Small intestine (tissue), 7 donors: ENCODE data around the gene PRDM10. TPM values are rescaled to one million over a fixed set of nuclear protein-coding genes. Genes with fewer than 3 reads are reported as not detected.
"Not testable (repeated sequence)": the region's sequence is repeated elsewhere in the genome, so short reads cannot be mapped to it uniquely, and the experiment has no call there.

Source experiments
- DNase-seq, 2 donors: peaks; one replicate each; pipeline versions ENCODE4 v3.0.0 to v3.0.0-alpha.2; 2013
- FAIRE-seq: peaks from 2 replicates; lab custom pipeline; 2012; peaks lifted over from hg19 to GRCh38; lab: Jason Lieb, UNC
- H3K27ac ChIP-seq, 3 donors: one replicate each; pipeline ENCODE4 v1.5.1; 2013; ENCODE audit warnings: low read length in 2 of 3, mild to moderate bottlenecking in 2 of 3, control low read depth in 1 of 3, inconsistent platforms in 1 of 3, low read depth in 1 of 3, moderate library complexity in 1 of 3
- H3K27me3 ChIP-seq, 3 donors: one replicate each; pipeline ENCODE4 v1.6.1; 2013; ENCODE audit warnings: low read length in 3 of 3, inconsistent platforms in 1 of 3; ENCODE audit not compliant: control insufficient read depth in 3 of 3, insufficient read depth in 3 of 3
- H3K36me3 ChIP-seq, 3 donors: one replicate each; pipeline ENCODE4 v1.6.1; 2013; ENCODE audit warnings: low read length in 3 of 3, inconsistent platforms in 1 of 3, low read depth in 1 of 3, mild to moderate bottlenecking in 1 of 3, moderate library complexity in 1 of 3; ENCODE audit not compliant: control insufficient read depth in 3 of 3, insufficient read depth in 2 of 3
- H3K4me1 ChIP-seq, 3 donors: one replicate each; pipeline ENCODE4 v1.6.1; 2013; ENCODE audit warnings: low read length in 2 of 3, inconsistent platforms in 1 of 3, low read depth in 1 of 3, mild to moderate bottlenecking in 1 of 3, moderate library complexity in 1 of 3; ENCODE audit not compliant: control insufficient read depth in 3 of 3, insufficient read depth in 2 of 3
- H3K4me3 ChIP-seq, 3 donors: one replicate each; pipeline ENCODE4 v1.5.1; 2013; ENCODE audit warnings: low read length in 3 of 3, control low read depth in 1 of 3, inconsistent platforms in 1 of 3, low read depth in 1 of 3, mild to moderate bottlenecking in 1 of 3, moderate library complexity in 1 of 3
- H3K9me3 ChIP-seq, 2 donors: one replicate each; pipeline ENCODE4 v1.6.1; 2013; ENCODE audit warnings: low read depth in 1 of 2, low read length in 1 of 2; ENCODE audit not compliant: control insufficient read depth in 2 of 2, insufficient read depth in 1 of 2
- WGBS, 3 donors: extraction: QIAGEN DNeasy Blood & Tissue Kit; methylation state at CpG; one replicate each; pipeline ENCODE4 v1.1.7; 2013; 5-methylcytosine and 5-hydroxymethylcytosine counted together
- polyA plus RNA-seq, 4 donors: library from polyadenylated mRNA; stranded (reverse) in 3 of 4; unstranded in 1 of 4; fragments of 200-250 nt in 3 of 4; fragments of 120-200 nt in 1 of 4; gene quantifications; one replicate each; pipeline versions ENCODE4 v1.2.1 to v1.2.3, GENCODE V29; 2013
- donor health status: healthy with polysubstance abuse.
- donor health status: control.
- donor health status: control.
- donor health status: Bipolar disorder and iron deficiency.
- donor health status: healthy.

Gene PRDM10
- polyA plus RNA-seq, 4 donors: 2.7 to 8.8 (median 3.3) TPM

DNA sequence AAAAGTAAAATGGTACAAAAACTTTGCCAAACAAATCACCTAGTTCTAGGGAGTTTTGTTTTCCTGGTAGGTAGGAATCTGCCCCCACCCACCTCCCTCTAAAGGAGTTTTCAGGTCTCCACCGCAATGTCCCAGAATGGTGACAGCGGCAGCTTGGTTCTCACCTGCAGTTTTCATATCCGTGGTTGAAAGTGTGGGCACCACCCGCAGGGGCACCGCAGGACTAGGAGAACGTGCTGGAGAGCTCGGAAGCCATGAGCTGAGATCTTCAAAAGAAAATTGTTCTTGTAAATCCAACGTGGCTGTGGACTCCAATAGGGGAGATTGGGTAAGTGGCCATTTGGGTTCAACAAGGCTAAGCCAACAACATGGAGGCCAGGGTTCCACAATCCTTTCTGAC is 118.1 kb downstream of the PRDM10 start:
- H3K9me3 ChIP-seq: no peaks in the 10 kb centered on the region
- H3K27me3 ChIP-seq: no peaks in the 10 kb centered on the region
- H3K36me3 ChIP-seq: peaks cover 28 to 65% (median 49%) of the 10 kb centered on the region in 3 donors
- no peaks in the 10 kb centered on the region for H3K4me1 ChIP-seq
- FAIRE-seq (no peak), DNase-seq (no peak)
- H3K4me3 ChIP-seq: no peak overlapping the region
- no peak overlapping the region for H3K27ac ChIP-seq
- WGBS, 3 donors: 93 to 96% (median 96%) methylated on average over 8 of the region's 8 CpGs

GRCh38 chr11:129881570-129882170 is 121.0 kb downstream of the PRDM10 start:
- 71 to 77% (median 73%) methylated on average over 9 of the region's 9 CpGs for WGBS, 3 donors

GRCh38 chr11:129880311-129880710 is 122.3 kb downstream of the PRDM10 start:
- Histone ChIP-seq H3K36me3 (peaks cover 22 to 74% (median 39%) of the 10 kb centered on the region in 3 donors), H3K4me3 (no peak overlapping the region), H3K9me3 (no peaks in the 10 kb centered on the region), H3K4me1 (no peaks in the 10 kb centered on the region), H3K27ac (no peak overlapping the region), H3K27me3 (no peaks in the 10 kb centered on the region)
- no peak for DNase-seq
- no peak for FAIRE-seq
- WGBS, 3 donors: 91 to 98% (median 94%) methylated on average over 3 of the region's 3 CpGs

More at GRCh38 chr11:129881570-129882170, 121.0 kb downstream of the PRDM10 start:
- no peaks in the 10 kb centered on the region for H3K9me3 ChIP-seq
- H3K4me3 ChIP-seq: no peak overlapping the region
- H3K4me1 ChIP-seq: no peaks in the 10 kb centered on the region
- H3K27ac ChIP-seq: no peak overlapping the region
- FAIRE-seq (no peak), DNase-seq (peak; percentile 30 to 32)
- no peaks in the 10 kb centered on the region for H3K27me3 ChIP-seq
- peaks cover 24 to 75% (median 46%) of the 10 kb centered on the region in 3 donors for H3K36me3 ChIP-seq

- 87 to 90% (median 88%) methylated on average over 7 of the region's 7 CpGs for WGBS, 3 donors
- Histone ChIP-seq H3K4me1 (peaks cover 0 to 5% (median 0%) of the 10 kb centered on the region in 3 donors), H3K36me3 (peaks cover 23 to 63% (median 30%) of the 10 kb centered on the region in 3 donors), H3K4me3 (no peak overlapping the region), H3K27me3 (no peaks in the 10 kb centered on the region), H3K9me3 (no peaks in the 10 kb centered on the region), H3K27ac (no peak overlapping the region)
- DNase-seq (no peak), FAIRE-seq (no peak)
Observed at GRCh38 chr11:129871914-129872313, 130.7 kb downstream of the PRDM10 start.

- Histone ChIP-seq H3K4me1 (peaks cover 3 to 17% (median 4%) of the 10 kb centered on the region in 3 donors), H3K36me3 (peaks cover 8 to 64% (median 20%) of the 10 kb centered on the region in 3 donors)
- not testable (repeated sequence) for H3K9me3 ChIP-seq, DNase-seq, H3K27me3 ChIP-seq, FAIRE-seq, H3K27ac ChIP-seq, H3K4me3 ChIP-seq
- WGBS, 3 donors: 86 to 91% (median 90%) methylated on average over 16 of the region's 16 CpGs
Observed at GRCh38 chr11:129868626-129869025, 134.0 kb downstream of the PRDM10 start.

DNA sequence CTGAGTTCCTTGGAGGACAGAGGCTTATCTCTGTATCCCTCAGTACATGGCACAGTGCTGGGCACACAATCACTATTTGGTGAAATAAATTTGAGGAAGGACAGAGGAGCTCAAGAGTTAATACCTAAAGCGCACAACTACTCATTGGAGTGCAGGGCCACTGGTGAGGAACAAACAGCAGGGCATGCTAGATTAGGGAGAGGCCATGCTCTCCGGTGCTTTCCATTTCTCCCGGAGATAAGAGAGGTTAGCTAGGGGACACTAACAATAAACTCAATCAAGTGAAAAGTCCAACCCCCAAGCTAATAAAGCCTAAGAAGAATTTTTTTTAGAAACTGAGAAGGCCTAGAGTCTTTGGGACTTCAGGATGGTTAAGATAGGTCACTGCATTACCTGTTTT is 136.3 kb downstream of the PRDM10 start:
- no peak for FAIRE-seq
- H3K36me3 ChIP-seq: peaks cover 8 to 63% (median 14%) of the 10 kb centered on the region in 3 donors
- 23 to 63% (median 38%) methylated on average over 3 of the region's 3 CpGs for WGBS, 3 donors

GRCh38 chr11:129865701-129866100 is 136.9 kb downstream of the PRDM10 start:
- Histone ChIP-seq H3K4me3 (no peak overlapping the region), H3K27ac (peak overlapping the region; percentile 3 to 60 (median 8)), H3K27me3 (no peaks in the 10 kb centered on the region), H3K4me1 (peaks cover 4 to 22% (median 5%) of the 10 kb centered on the region in 3 donors), H3K9me3 (peaks cover 0 to 2% of the 10 kb centered on the region in 2 donors), H3K36me3 (peaks cover 8 to 63% (median 12%) of the 10 kb centered on the region in 3 donors)
- WGBS, 3 donors: 56 to 70% (median 61%) methylated on average over 4 of the region's 4 CpGs
- FAIRE-seq: no peak
- no peak for DNase-seq

More for the DNA sequence above, 136.3 kb downstream of the PRDM10 start:
- peak overlapping the region; percentile 3 to 60 (median 36) for H3K27ac ChIP-seq
- H3K4me3 ChIP-seq: no peak overlapping the region
- peak; percentile 67 to 69 for DNase-seq
- H3K9me3 ChIP-seq: peaks cover 0 to 2% of the 10 kb centered on the region in 2 donors
- no peaks in the 10 kb centered on the region for H3K27me3 ChIP-seq
- peaks cover 4 to 22% (median 5%) of the 10 kb centered on the region in 3 donors for H3K4me1 ChIP-seq

GRCh38 chr11:129864811-129865210 is 137.8 kb downstream of the PRDM10 start:
- H3K27me3 ChIP-seq: no peaks in the 10 kb centered on the region
- H3K4me1 ChIP-seq: peaks cover 4 to 22% (median 5%) of the 10 kb centered on the region in 3 donors
- peaks cover 0 to 2% of the 10 kb centered on the region in 2 donors for H3K9me3 ChIP-seq
- no peak for FAIRE-seq
- WGBS, 3 donors: 88 to 96% (median 95%) methylated on average over 5 of the region's 5 CpGs
- peaks cover 5 to 63% (median 10%) of the 10 kb centered on the region in 3 donors for H3K36me3 ChIP-seq
- H3K27ac ChIP-seq: no peak overlapping the region
- no peak overlapping the region for H3K4me3 ChIP-seq
- no peak for DNase-seq
